Measurements from ENCODE around the gene CACNA1C. TPM values are rescaled to one million over a fixed set of nuclear protein-coding genes. Genes with fewer than 3 reads are reported as not detected.

The CACNA1C gene
- total RNA-seq, 2 donors from 2014 or later, result 8.1 to 18.2 TPM

- Histone ChIP-seq H3K27me3 (replicated peaks; ENCODE audit: insufficient read depth) (no peaks in the 10 kb centered on the region), H3K27ac (no peak overlapping the region), H3K4me1 (replicated peaks) (no peaks in the 10 kb centered on the region), H3K36me3 (peaks cover 0 to 3% of the 10 kb centered on the region in 2 donors), H3K9me3 (no peaks in the 10 kb centered on the region), H3K4me3 (no peak overlapping the region)
- DNase-seq (ENCODE audit: low spot score), result no peak
- intact Hi-C loops (cut with DNase I), result no loop called here
- WGBS, result 79% methylated on average over 5 of the region's 5 CpGs
- no peak for TF ChIP-seq CTCF (IDR thresholded peaks at IDR 0.05)
- TF ChIP-seq POLR2A (IDR thresholded peaks at IDR 0.05), result no peak
- TF ChIP-seq POLR2AphosphoS5 (IDR thresholded peaks at IDR 0.05), result no peak
Observed at GRCh38 chr12:2463719-2464118, 410.9 kb downstream of the CACNA1C start.

DNA sequence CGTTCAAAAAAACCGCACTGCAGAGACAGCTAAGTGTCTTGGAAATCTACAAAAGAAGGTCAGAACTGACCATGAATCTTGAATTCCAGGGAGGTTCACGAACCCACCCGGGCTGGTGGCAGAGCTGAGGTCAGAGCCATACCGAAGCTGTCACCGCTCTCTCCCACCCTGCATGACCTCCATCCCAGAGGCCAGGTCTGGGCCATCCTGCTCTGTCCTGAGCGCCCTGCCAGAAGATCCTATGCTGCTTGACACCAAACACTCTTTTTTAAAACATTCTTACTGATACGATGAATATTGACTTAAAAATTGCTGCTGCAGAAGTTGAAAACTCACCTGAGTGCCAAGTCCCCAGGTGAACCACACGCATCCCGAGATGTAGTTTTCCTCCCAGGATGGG, 412.9 kb downstream of the CACNA1C start:
- no peaks in the 10 kb centered on the region for H3K36me3 ChIP-seq
- intact Hi-C loops (cut with DNase I), result no loop called here
- 89% methylated on average over 10 of the region's 10 CpGs for WGBS
- H3K4me1 ChIP-seq (replicated peaks), result no peaks in the 10 kb centered on the region
- H3K27me3 ChIP-seq (replicated peaks; ENCODE audit: insufficient read depth), result no peaks in the 10 kb centered on the region
- H3K9me3 ChIP-seq, result no peaks in the 10 kb centered on the region
- H3K27ac ChIP-seq, result no peak overlapping the region
- no peak for DNase-seq (ENCODE audit: low spot score)
- H3K4me3 ChIP-seq, result no peak overlapping the region
- TF ChIP-seq CTCF (IDR thresholded peaks at IDR 0.05) (no peak), POLR2AphosphoS5 (IDR thresholded peaks at IDR 0.05) (no peak), POLR2A (IDR thresholded peaks at IDR 0.05) (no peak)

- no peaks in the 10 kb centered on the region for H3K27me3 ChIP-seq (replicated peaks; ENCODE audit: insufficient read depth)
- DNase-seq (ENCODE audit: low spot score), result no peak
- no peaks in the 10 kb centered on the region for H3K4me1 ChIP-seq (replicated peaks)
- no peaks in the 10 kb centered on the region for H3K36me3 ChIP-seq
- intact Hi-C loops (cut with DNase I), result no loop called here
- no peaks in the 10 kb centered on the region for H3K9me3 ChIP-seq
- no peak overlapping the region for H3K4me3 ChIP-seq
- TF ChIP-seq CTCF (IDR thresholded peaks at IDR 0.05) (no peak), POLR2A (IDR thresholded peaks at IDR 0.05) (no peak), POLR2AphosphoS5 (IDR thresholded peaks at IDR 0.05) (no peak)
- WGBS, result 78% methylated on average over 3 of the region's 3 CpGs
- H3K27ac ChIP-seq, result no peak overlapping the region
Observed at GRCh38 chr12:2466211-2466610, 413.4 kb downstream of the CACNA1C start.

GRCh38 chr12:2467447-2468195, 414.8 kb downstream of the CACNA1C start:
- H3K36me3 ChIP-seq, result no peaks in the 10 kb centered on the region
- 94% methylated on average over 17 of the region's 17 CpGs for whole genome bisulfite sequencing
- H3K27me3 ChIP-seq (replicated peaks; ENCODE audit: insufficient read depth), result no peaks in the 10 kb centered on the region
- no peak overlapping the region for H3K4me3 ChIP-seq
- TF ChIP-seq CTCF (IDR thresholded peaks at IDR 0.05), result no peak
- TF ChIP-seq POLR2A (IDR thresholded peaks at IDR 0.05), result no peak
- no peak for TF ChIP-seq POLR2AphosphoS5 (IDR thresholded peaks at IDR 0.05)
- DNase-seq (ENCODE audit: low spot score), result no peak
- intact Hi-C loops (cut with DNase I), result no loop called here
- no peaks in the 10 kb centered on the region for H3K9me3 ChIP-seq
- no peak overlapping the region for H3K27ac ChIP-seq
- H3K4me1 ChIP-seq (replicated peaks), result no peaks in the 10 kb centered on the region

DNA sequence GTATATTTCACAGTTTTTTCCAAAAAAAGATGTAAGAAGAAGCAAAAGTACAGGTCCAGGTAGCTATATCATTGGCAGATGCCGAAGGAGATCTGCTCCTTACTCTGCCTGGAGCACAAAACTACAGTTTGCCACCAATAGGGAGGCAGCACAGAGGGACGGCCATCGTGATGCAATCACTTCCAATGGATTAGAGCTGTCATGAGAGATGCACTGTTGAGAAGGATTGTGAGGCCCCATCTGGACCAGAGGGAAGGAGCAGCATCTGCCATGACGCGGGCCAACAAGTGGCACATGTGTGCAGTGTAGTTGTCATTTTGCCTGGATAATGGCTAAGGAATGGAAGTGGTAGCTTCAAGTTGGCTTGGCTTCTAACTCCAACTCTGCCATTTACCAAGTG, 423.2 kb downstream of the CACNA1C start:
- Histone ChIP-seq H3K27me3 (replicated peaks; ENCODE audit: insufficient read depth) (no peaks in the 10 kb centered on the region), H3K4me3 (no peak overlapping the region), H3K9me3 (no peaks in the 10 kb centered on the region), H3K4me1 (replicated peaks) (no peaks in the 10 kb centered on the region), H3K27ac (no peak overlapping the region), H3K36me3 (no peaks in the 10 kb centered on the region)
- TF ChIP-seq POLR2AphosphoS5 (IDR thresholded peaks at IDR 0.05), result no peak
- TF ChIP-seq CTCF (IDR thresholded peaks at IDR 0.05), result no peak
- TF ChIP-seq POLR2A (IDR thresholded peaks at IDR 0.05), result no peak
- DNase-seq (ENCODE audit: low spot score), result no peak
- WGBS, result 83% methylated on average over 5 of the region's 5 CpGs
- intact Hi-C loops (cut with DNase I), result no loop called here
